HepG2 (cell line): ENCODE results near the gene UBR1. TPM values are rescaled to one million over a fixed set of nuclear protein-coding genes. Genes with fewer than 3 reads are reported as not detected.

Experiments used
- BRCA1 ChIP-seq: sonication (generic); formaldehyde crosslinking; IDR thresholded peaks from 2 replicates; pipeline ENCODE4 v1.4.0; 2020; ENCODE audit warnings: missing genetic modification reagents
- EED ChIP-seq: sonication (generic); formaldehyde crosslinking; IDR thresholded peaks from 2 replicates; pipeline ENCODE4 v1.5.0; 2020; ENCODE audit warnings: mild to moderate bottlenecking, missing genetic modification reagents
- EZH2 ChIP-seq: conservative IDR thresholded peaks from 2 replicates; pipeline ENCODE4 v1.6.1; 2012; ENCODE audit warnings: mild to moderate bottlenecking, low read depth, low read length, moderate library complexity
- GFI1 ChIP-seq: sonication (generic); formaldehyde crosslinking; IDR thresholded peaks from 2 replicates; pipeline ENCODE4 v1.5.0; 2020; ENCODE audit warnings: missing genetic modification reagents, mild to moderate bottlenecking, borderline replicate concordance
- HNRNPH1 ChIP-seq: fragments of 200-400 bp; formaldehyde crosslinking; optimal IDR thresholded peaks from 2 replicates; pipeline ENCODE3; 2017; ENCODE audit warnings: mild to moderate bottlenecking, low read depth, low read length
- MAFG ChIP-seq: sonication (generic); formaldehyde crosslinking; IDR thresholded peaks from 2 replicates; pipeline ENCODE4 v1.5.1; 2020; ENCODE audit warnings: mild to moderate bottlenecking, missing genetic modification reagents
- NFYC ChIP-seq: IDR thresholded peaks from 2 replicates; pipeline ENCODE4 v1.6.1; 2016; ENCODE audit warnings: missing genetic modification reagents, missing compliant biosample characterization
- ONECUT2 ChIP-seq: sonication (generic); formaldehyde crosslinking; IDR thresholded peaks from 2 replicates; pipeline ENCODE4 v1.4.0; 2020; ENCODE audit warnings: missing genetic modification reagents
- REXO4 ChIP-seq: sonication (generic); formaldehyde crosslinking; IDR thresholded peaks from 2 replicates; pipeline ENCODE4 v1.8.0; 2022; ENCODE audit warnings: missing genetic modification reagents, mild to moderate bottlenecking, borderline replicate concordance
- SRSF4 ChIP-seq: fragments of 200-400 bp; formaldehyde crosslinking; IDR thresholded peaks from one replicate; pipeline ENCODE4 v1.6.1; 2018; ENCODE audit warnings: mild to moderate bottlenecking, low read depth, low read length, moderate library complexity; ENCODE audit not compliant: poor library complexity, severe bottlenecking
- TBX2 ChIP-seq: sonication (generic); formaldehyde crosslinking; IDR thresholded peaks from 2 replicates; pipeline ENCODE4 v1.5.0; 2020; ENCODE audit warnings: missing genetic modification reagents, mild to moderate bottlenecking, borderline replicate concordance
- TRIM22 ChIP-seq: fragments of 450-650 bp; IDR thresholded peaks from 2 replicates; pipeline ENCODE4 v1.6.1; 2017
- ZBED4 ChIP-seq: sonication (generic); formaldehyde crosslinking; IDR thresholded peaks from 2 replicates; pipeline ENCODE4 v1.4.0; 2020; ENCODE audit warnings: missing genetic modification reagents, borderline replicate concordance
- ZFP36 ChIP-seq: fragments of 150-350 bp; IDR thresholded peaks from 2 replicates; pipeline ENCODE4 v1.6.1; 2018; ENCODE audit warnings: borderline replicate concordance, low read length, low read depth; ENCODE audit not compliant: partially characterized antibody
- ZNF331 ChIP-seq: sonication (generic); formaldehyde crosslinking; IDR thresholded peaks from 2 replicates; pipeline ENCODE4 v1.4.0; 2020; ENCODE audit warnings: missing genetic modification reagents
- ZNF34 ChIP-seq: sonication (generic); formaldehyde crosslinking; IDR thresholded peaks from 2 replicates; pipeline ENCODE4 v1.4.0; 2020; ENCODE audit warnings: mild to moderate bottlenecking, missing genetic modification reagents, borderline replicate concordance
- ZNF564 ChIP-seq: sonication (generic); formaldehyde crosslinking; IDR thresholded peaks from 2 replicates; pipeline ENCODE4 v1.8.1; 2023; ENCODE audit warnings: mild to moderate bottlenecking, missing genetic modification reagents
- ZNF737 ChIP-seq: sonication (generic); formaldehyde crosslinking; IDR thresholded peaks from 2 replicates; pipeline ENCODE4 v1.5.0; 2020; ENCODE audit warnings: missing genetic modification reagents, mild to moderate bottlenecking, borderline replicate concordance
- polyA plus RNA-seq, 8 experiments: library from polyadenylated mRNA; depleted of rRNA in 3 of 8; stranded (reverse) in 7 of 8; unstranded in 1 of 8; fragments of >200 nt; fragmentation: Illumina TruSeq in 4 of 8; extraction: Trizol in 4 of 8; gene quantifications; 2 replicates each; pipeline versions ENCODE4 v1.2.1 to v1.2.3, GENCODE V29; 2011 to 2016; ENCODE audit warnings: low read depth in 4 of 8, missing spikeins in 1 of 8, mixed read lengths in 1 of 8; ENCODE audit not compliant: insufficient read depth in 1 of 8
- total RNA-seq, 5 experiments: library from RNA; depleted of rRNA; stranded (reverse); fragments of >200 nt; fragmentation: Illumina TruSeq; extraction: Trizol; gene quantifications; 2 replicates each; pipeline ENCODE4 v1.2.3, GENCODE V29; 2016; ENCODE audit warnings: low read depth in 1 of 5
- TF ChIP-seq, protein P1 (sequence below): sonication (generic); formaldehyde crosslinking; IDR thresholded peaks from 2 replicates; pipeline ENCODE4 v1.4.0; 2020; ENCODE audit warnings: mild to moderate bottlenecking, low read depth, missing genetic modification reagents
- TF ChIP-seq, protein P2 (sequence below): IDR thresholded peaks from 2 replicates; pipeline ENCODE4 v1.6.1; 2016; ENCODE audit warnings: low read depth

UBR1 gene
- total and polyA plus RNA-seq, 2 of the 13 experiments (the other 11 are each of a cell fraction or from before 2014, with no cell fraction given), result 6.4 to 18.0 TPM

DNA sequence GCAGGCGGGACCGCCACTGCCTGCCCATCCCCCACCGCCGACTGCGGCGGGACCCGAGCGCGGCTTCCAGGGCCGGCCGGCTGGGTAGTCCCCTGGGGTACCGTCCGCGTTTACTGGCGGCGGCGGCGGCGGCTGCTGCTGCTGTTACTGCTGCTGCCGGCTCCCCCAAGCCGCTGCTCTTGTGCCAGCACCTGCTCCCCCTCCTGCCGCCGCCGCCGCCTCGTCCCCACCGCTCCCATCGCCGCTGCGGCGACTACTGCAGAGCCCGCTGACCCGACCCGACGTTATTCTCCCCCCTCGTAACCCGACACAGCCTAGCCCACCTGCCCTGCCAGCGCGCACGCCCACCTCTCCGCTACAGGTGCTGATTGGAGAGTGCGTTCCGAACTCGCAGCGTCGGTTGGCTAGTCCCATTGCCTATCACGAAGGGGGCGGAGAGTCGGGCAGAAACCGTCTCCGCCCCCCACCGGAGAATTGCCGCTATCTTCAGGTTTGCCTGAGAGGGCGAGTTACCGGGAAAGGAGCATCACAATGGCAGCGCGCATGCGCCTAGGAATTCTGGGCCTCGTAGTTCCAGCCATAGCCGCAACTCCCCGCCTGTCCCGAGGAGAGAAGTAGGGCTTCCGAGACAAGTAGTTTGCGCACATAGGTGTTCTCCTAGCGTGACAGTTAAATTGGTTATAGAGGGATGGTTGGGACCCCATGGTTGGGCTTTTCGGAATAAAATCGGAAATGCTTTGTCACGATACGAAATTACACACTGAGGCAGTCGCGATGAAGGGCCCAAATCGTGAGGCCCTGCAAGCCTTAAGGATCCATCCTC lies 185.1 kb downstream of the UBR1 start, which contains the start of gene TTBK2 (continued):
- TF ChIP-seq ONECUT2 (no peak), ZNF564 (no peak), ZNF331 (CRISPR knock-in tag) (peak; percentile 20; the same call in 1 of the 2 replicates), TBX2 (CRISPR knock-in tag) (no peak; the same call in 1 of the 2 replicates), BRCA1 (CRISPR knock-in tag) (no peak), ZFP36 (no peak), SRSF4 (no peak), TRIM22 (no peak), ZNF737 (CRISPR knock-in tag) (no peak), MAFG (no peak), HNRNPH1 (no peak), EZH2 (no peak), NFYC (peak; percentile 100), REXO4 (CRISPR knock-in tag) (no peak), EED (CRISPR knock-in tag) (no peak), GFI1 (CRISPR knock-in tag) (no peak), ZBED4 (peak; percentile 64; the same call in 1 of the 2 replicates), ZNF34 (CRISPR knock-in tag) (no peak)
- TF ChIP-seq, protein P1, sequence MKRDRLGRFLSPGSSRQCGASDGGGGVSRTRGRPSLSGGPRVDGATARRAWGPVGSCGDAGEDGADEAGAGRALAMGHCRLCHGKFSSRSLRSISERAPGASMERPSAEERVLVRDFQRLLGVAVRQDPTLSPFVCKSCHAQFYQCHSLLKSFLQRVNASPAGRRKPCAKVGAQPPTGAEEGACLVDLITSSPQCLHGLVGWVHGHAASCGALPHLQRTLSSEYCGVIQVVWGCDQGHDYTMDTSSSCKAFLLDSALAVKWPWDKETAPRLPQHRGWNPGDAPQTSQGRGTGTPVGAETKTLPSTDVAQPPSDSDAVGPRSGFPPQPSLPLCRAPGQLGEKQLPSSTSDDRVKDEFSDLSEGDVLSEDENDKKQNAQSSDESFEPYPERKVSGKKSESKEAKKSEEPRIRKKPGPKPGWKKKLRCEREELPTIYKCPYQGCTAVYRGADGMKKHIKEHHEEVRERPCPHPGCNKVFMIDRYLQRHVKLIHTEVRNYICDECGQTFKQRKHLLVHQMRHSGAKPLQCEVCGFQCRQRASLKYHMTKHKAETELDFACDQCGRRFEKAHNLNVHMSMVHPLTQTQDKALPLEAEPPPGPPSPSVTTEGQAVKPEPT (CRISPR knock-in tag), result no peak
- TF ChIP-seq, protein P2, sequence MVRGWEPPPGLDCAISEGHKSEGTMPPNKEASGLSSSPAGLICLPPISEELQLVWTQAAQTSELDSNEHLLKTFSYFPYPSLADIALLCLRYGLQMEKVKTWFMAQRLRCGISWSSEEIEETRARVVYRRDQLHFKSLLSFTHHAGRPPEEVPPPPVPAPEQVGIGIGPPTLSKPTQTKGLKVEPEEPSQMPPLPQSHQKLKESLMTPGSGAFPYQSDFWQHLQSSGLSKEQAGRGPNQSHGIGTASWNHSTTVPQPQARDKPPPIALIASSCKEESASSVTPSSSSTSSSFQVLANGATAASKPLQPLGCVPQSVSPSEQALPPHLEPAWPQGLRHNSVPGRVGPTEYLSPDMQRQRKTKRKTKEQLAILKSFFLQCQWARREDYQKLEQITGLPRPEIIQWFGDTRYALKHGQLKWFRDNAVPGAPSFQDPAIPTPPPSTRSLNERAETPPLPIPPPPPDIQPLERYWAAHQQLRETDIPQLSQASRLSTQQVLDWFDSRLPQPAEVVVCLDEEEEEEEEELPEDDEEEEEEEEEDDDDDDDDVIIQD (CRISPR knock-in tag), result peak; percentile 85; the same call in 1 of the 2 replicates
